ENCODE data around the gene MYO7B.
"Not testable (repeated sequence)": the region's sequence is repeated elsewhere in the genome, so short reads cannot be mapped to it uniquely, and the experiment has no call there.

The MYO7B gene

GRCh38 chr2:127523269-127523939, 12.1 kb upstream of the MYO7B start:
- no peak for DNase-seq (ENCODE audit: low read depth in 2 of 2)

GRCh38 chr2:127524198-127524834, 11.2 kb upstream of the MYO7B start:
- DNase-seq (ENCODE audit: low read depth in 2 of 2): not testable (repeated sequence)

GRCh38 chr2:127525691-127526131, 9.8 kb upstream of the MYO7B start:
- DNase-seq (ENCODE audit: low read depth in 2 of 2): no peak

DNA sequence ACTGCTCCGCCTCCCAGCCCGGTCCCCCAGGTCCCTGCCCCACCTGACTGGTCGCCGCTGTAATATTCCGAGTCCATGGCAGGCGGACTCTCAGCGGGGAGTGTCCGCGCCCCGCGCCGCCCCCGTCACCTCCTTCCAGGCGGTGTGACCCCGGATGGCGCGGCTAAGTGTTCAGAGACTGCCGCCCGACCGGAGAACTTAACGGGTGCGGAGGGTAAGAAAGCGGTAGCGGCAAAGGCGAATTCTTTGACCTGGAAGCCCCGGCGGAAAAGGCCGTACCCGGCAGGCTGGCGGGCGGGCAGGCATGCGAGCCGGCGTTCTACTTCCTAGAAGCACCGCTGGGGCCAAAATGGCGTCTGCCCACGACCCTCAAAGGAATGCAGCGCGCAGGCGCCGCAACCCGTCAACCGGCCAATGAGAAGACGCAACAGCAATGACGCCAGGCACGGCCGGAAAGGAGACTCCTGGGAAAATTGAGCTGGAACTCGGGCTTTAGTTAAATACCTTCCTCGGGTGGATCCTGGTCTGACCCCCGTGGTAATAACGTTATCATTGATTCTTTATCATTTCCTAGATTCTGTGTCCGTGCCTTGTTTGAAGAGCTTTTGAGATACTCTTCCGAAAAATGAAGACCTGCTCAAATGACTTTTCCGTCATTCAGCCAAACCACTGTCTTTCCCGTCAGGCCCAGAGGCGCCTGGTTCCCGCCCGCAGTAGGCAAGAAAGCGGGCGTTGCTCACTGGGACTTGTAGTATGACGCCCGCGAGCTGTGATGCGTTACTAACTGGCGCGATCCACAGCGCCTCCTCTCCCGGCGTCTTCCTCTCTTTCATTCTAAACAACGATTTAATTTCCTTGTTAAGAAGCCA, 9.1 kb upstream of the MYO7B start, which contains the start of gene IWS1:
TSS of gene IWS1 (minus strand) at position 358 of the 869 bp plus-strand sequence. CDS start at position 77, 281 bp downstream.
- DNase-seq (ENCODE audit: low read depth in 2 of 2): peak; percentile 73 to 74

- DNase-seq (ENCODE audit: low read depth in 2 of 2): no peak
Measured at GRCh38 chr2:127527001-127527804, 8.3 kb upstream of the MYO7B start.

DNA sequence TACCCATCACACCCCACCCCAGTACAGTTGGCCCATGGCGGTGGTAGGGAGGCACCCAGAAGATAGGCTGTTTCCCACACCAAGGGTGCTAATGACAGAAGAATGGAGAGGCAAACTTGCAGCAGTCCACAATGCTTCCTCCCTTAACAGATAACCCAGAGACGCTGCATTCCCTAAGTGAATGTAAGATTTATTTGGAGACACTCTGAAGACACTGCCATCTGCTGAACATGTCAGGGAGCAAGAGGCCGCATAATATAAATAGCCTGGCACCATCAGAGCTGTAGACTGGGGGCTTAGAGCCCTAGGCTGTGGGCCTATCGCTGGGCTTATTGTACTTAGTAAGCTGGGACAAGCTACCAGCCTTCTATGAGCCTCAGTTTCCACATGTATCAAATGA, 7.0 kb upstream of the MYO7B start:
- no peak for DNase-seq (ENCODE audit: low read depth in 2 of 2)

DNA sequence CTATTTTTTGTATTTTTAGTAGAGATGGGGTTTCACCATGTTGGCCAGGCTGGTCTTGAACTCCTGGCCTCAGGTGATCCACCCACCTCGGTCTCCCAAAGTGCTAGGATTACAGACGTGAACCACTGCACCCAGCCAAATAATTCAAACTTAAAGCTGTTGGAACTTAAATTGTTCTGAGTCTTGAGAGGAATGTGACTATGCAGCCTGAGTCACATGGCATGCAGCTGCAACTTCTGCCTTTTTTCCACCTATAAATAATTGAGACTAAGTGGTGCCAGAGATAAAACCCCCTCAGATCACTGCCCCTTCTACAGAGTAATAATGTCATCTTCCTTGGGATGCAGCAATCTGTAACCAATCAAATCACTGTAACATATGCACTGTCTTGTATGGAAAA, 6.1 kb upstream of the MYO7B start:
- DNase-seq (ENCODE audit: low read depth in 2 of 2): not testable (repeated sequence)

GRCh38 chr2:127530245-127531140, 5.0 kb upstream of the MYO7B start:
- no peak for DNase-seq (ENCODE audit: low read depth in 2 of 2)

DNA sequence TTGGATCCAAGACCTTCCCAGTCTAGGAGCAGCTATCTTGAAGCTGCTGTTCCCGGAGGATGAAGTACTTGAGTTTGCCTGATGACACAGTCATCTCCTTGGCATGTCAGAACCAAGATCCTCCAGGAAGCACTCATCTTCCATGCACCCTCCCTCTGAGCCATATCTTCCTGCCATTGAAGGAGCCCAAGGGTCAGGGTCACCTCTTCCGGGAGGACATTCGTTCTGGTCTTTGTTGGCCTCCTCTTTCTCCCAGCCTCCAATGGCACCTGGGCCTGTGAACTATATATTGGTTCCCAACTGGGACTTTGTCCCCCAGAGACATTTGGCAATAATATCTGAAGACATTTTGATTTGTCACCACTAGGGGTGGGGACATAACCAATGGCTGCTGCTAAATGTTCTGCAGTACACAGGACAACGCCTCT, 4.2 kb upstream of the MYO7B start:
- DNase-seq (ENCODE audit: low read depth in 2 of 2): no peak

DNA sequence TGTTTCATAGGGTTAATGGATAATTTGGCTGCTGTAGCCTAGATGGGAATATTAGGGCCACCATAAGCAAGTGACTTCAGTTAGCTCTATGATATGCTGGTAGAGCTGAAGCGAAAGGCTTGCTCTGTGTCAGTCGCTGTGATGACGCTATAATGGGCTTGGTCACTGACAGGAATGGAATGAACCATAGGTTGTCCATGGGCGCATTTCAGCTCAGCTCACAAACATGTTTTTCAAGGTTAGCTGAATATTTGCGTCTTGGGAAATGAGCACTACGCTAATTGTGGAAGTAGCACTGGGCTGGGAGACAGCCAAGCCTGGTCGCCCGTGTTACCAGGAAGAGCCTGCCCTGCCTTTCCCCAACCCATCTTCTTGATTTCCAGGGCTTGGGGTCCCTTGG, 3.2 kb upstream of the MYO7B start:
- DNase-seq (ENCODE audit: low read depth in 2 of 2): no peak

DNA sequence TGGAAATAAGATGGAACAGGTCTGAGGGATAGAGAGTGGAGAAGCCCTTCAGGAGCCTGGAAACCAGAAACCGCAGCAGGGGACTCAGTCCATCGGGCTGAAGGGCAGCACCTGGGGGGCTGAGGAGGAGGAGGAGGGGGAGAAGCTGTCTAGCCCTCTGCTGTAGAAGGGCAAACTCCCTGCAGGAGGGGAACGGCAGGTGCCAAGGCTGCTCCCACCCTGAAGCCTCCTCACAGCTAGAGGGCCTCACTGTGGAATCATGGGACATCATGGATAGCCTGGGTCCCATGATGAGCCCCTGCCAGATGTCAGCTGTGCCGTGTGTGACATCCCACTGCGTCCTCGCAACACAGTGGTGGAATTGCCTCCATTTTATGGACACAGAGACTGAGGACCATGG, 435 bp downstream of the MYO7B start:
- DNase-seq (ENCODE audit: low read depth in 2 of 2): no peak

DNA sequence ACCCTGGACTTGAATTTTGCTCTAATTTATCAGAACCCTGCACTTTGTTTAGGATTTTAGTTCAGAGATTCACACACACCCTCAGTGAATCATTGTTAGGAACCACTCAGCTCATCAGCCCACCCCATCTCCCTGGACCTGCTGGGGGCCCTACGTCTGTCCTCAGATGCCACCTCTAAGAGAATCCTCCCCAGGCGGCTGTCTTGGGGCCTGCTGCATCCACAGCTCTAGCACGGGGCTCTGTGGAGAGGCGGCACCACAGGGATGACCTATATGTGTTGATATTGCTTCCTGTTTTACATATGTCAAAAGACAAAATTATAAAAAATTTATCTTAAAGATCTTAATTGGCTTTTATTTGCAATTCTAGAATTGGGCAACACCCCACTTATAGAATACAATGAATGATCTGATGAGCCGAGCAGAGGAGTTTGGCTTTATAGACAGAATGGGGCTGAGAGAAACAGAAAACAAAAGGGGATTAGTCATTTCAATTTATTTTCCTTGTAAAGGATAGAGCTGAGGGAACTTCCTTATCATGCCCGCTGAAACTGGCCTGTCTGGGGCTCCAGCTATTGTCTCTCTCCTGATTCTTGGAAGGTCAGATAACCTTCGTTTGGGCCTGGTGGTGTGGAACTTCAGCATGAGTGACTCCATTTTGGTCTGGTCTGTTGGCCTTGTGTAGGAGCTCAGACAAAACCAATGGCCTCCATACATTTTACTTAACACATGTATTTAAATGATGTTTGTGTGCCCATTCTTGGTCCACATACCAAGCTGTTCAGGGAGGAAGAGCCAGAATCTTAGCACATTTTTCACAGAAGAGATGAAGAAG, 1.4 kb downstream of the MYO7B start:
- no peak for DNase-seq (ENCODE audit: low read depth in 2 of 2)

DNA sequence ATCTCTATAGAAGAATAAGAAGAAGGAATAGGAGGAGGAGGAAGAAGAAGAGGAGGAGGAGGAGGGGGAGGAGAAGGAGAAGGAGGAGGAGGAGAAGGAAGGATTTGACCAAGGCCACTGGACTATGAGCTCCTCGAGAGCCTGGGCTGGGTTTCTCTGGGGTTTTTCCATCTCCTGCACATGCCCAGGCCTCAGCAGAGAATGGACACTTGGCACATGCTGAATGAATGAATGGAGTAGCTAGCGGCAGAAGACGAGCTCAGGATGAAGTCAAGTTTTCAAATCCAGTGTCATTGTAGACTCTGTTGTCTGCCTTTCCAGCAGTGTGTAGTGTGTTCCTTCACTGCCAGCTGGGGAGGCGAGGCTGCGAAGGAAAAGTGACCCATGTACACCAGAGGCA, 2.2 kb downstream of the MYO7B start:
- no peak for DNase-seq (ENCODE audit: low read depth in 2 of 2)

GRCh38 chr2:127541809-127542208, 6.3 kb downstream of the MYO7B start:
- DNase-seq (ENCODE audit: low read depth in 2 of 2): no peak

- no peak for DNase-seq (ENCODE audit: low read depth in 2 of 2)
Measured at GRCh38 chr2:127542231-127542630, 6.7 kb downstream of the MYO7B start.

GRCh38 chr2:127543013-127543501, 7.6 kb downstream of the MYO7B start:
- not testable (repeated sequence) for DNase-seq (ENCODE audit: low read depth in 2 of 2)

DNA sequence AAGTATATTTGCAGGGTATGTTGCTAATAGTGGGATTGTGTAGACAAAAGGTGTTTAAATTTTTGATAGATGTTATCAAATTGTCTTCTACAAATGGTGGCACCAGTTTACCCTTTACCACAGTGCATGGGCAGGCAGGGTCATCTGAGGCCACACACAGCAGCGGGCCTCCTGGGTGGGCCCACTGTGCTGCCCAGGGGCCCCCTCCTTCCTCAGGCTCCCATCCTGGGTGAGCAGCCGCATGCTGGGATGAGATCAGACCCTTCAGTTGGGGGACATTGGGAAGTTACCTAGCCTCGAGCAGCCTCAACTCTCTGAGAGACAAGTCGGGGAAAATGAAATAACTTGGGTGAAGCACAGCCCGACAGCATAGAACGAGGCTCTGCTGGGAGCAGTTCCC, 9.7 kb downstream of the MYO7B start:
- no peak for DNase-seq (ENCODE audit: low read depth in 2 of 2)

- no peak for DNase-seq (ENCODE audit: low read depth in 2 of 2)
Measured at GRCh38 chr2:127545796-127546195, 10.3 kb downstream of the MYO7B start.

DNA sequence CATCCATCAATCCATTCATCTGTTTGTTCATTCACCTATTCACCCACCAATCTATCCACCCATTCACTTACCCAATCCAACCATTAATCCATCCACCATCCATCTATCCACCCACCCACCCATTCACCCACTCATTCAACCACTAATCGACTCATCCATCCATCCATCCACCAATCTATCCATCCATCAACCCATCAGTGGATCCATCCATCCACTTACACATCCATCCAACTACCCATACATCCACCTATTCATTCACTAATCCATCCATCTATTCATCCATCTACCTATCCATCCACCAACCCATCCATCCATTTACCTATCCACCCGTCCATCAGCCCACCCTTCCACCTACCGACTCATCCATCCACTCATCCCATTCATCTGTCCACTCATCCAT, 11.3 kb downstream of the MYO7B start:
- no peak for DNase-seq (ENCODE audit: low read depth in 2 of 2)
